CD4-positive, alpha-beta T cell treated with Interleukin-12 subunit alpha and Interleukin-12 subunit beta, for 1 hour (primary cell): ENCODE results near the gene TRPM1.

Source experiments
- DNase-seq: peaks from one replicate; pipeline ENCODE4 v3.0.0-alpha.2; 2020

TRPM1 gene

DNA sequence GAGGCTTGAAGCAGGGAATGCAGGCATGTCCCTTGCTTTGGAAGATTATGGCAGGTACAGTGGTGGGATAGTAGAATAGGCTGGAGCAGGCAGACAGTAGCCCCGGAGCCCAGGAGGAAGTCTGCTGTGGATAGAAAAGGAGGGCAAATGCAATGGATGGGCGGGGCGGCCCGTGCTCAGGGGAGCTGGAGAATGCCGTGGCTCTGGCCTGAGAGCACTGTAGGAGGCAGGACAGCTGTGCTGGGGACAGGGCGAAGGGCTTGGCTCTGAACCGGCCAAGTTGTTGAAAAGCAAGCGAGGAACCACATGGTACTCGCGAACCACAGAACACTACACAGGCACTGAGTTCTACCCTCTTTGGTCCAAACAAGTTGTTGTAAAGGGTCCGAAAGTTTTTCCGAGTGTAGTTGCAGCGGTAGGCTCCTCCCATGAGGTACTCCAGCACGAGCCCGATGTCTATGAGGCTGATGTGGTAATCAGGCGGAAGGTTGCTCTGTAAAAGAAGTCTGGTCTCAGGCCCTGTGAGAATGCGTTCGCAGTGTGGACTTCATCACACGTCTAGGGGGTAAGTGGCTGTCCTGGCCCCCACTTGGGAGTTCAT lies 54.7 kb downstream of the TRPM1 start:
- no peak for DNase-seq

DNA sequence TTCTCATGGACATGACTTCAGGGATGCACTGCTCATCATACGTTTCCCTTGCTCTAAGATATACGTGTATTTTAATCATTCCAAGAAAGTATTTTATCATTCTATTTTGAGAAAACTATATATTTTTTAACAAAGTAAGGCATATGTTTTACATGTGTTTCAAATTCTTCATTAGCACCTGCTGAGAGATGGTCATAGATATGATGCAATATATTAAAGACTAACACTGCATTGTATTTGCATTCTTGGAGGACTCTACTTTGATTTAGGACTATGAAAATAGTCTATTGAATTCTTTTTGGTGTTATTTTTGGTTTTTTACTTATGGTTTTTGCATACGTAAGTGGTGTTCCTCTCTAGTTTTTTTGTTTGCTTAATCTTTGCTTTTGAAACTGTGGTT lies 55.9 kb downstream of the TRPM1 start:
- DNase-seq, result no peak

DNA sequence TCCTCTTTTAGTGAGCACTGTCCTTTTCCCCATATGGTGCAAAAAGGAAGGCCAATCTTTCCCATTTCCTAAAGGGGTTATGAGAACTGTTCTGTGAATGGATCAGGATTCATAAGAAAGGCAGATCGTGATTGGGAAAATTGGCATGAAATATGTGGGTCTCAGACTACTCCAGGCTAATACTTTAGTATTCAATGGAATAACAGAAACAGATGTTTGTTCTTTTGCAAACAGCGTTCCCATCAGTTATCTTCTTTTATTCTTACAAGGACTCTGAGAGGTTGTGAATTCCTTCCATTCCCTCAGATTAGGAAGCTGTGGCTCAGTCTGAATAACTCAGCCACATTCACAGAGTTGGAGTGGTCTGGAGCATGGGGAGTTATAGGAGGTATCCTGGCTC lies 58.8 kb downstream of the TRPM1 start:
- DNase-seq, result no peak

DNA sequence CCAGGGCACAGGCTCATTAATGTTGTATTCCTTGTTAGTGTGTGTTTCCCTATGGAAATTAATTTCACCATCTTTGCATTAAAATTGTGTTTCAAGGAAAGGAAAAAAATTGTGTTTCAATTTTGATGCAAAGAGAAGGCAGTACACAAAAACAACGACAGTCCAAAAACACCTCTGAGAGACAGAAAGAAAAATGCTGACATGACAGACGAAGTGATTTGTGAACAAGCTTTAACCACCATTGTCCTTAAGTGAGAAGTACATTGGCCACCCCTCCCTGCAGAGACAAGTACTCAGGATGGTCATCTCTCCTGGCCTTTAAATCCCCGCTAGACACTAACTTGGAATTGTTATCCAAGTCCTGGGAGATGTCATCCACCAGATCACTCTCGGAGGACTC lies 59.9 kb downstream of the TRPM1 start:
- no peak for DNase-seq

DNA sequence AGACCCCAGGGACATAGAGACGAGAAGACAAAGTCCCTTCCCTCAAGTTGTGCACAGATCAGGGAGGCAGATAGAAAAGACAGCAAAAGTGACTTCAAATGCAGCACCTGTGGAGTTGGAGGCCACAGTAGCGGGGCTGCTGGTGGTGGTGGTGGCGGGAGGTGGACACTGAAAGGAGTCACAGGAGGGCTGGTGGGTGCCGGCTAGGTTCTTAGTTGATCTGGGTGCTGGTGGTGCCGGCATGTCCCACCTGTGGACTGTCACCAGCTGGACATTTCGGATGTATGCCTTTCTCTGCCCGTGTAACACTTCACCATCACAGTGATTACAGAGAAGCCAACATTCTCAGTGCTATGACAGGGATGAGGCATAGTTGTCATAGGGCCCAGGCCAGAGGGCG lies 60.9 kb downstream of the TRPM1 start:
- DNase-seq, result no peak

DNA sequence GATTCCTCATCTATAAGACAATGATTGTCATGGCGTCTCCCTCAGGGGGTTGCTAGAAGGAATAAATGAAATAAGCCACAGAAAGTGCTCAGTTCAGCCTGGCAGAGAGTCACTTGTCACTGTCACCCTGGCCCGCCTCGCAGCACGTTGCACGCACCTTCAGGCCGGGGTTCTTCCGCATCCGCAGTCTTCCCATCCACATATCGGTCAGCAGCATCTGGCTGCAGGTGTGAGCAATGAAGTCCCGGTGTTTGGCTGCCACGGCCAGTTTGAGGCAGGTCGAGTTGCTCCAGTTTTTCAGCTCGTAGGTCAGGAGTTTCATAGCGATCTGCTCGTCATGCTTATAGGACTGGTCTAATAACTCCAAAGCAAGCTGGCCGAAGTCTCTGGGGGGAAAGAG lies 61.6 kb downstream of the TRPM1 start:
- DNase-seq, result no peak

DNA sequence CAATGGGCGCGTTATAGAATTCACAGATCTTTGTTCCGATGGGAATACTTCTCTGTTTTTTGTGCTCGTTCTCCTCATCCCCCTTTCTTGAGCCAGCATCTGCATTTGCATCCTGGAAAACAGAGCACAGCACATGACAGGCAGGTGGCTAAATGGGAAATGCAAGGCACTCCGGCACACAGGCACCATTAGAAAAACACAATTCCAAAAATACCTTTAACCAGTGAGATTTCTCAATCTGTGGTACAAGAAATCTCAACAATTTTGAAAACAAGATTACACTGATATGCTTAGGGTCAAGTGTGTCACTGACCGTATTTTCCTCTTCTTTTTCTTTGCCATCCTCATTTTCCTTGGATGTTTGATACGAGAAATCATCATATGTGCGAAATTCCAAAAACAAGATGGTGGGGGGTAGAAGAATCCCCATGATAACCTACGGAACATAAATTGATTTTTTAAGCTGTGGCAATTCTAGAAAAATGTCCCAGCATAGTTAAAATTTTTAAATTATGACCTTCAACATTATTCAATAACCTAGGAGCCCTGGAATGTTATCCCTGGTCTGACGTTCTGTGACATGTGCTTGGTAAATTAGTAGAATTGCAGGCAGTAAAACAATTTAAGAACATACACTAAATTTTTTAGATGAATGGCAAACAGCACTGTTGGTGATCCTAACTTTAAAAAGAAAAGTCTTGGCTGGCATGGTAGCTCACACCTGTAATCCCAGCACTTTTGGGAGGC lies 63.6 kb downstream of the TRPM1 start:
- no peak for DNase-seq

DNA sequence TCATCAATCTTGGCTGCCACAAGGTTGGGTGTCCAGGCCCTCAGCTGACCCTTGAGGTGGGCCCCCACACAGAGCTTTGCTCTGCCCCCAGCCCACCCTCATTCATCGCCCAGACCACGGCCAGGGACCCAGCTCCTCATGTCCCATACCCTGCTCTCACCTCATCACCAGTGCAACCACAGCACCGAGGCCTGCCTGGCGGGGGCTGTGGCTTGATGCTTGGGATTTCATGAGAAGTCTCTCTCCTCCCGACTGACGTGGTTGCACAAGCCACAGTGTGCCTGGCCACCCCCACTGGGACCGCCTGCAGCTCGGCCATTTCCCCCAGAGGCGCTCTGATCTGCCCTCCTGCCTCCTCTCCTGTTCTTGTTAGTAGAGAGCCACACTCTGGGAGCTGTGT lies 64.7 kb downstream of the TRPM1 start:
- no peak for DNase-seq

DNA sequence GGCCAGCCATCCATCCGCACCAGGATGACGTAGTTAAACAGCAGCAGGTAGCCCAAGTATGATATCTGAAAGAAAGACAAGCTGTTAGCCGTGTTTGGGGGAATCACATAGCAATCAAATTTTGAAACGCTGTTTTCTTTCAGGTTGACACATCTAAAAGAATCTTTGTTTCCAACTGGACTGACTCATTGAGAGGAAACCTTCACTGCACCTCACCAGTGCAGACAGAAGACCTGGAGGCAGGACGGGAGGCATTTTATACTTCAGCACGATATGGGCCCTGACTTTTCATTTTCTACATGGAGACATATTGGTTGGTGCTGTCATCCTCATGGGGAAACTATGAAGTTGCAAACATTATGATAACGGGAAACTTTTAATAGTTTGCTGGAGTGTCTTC lies 65.9 kb downstream of the TRPM1 start:
- no peak for DNase-seq

DNA sequence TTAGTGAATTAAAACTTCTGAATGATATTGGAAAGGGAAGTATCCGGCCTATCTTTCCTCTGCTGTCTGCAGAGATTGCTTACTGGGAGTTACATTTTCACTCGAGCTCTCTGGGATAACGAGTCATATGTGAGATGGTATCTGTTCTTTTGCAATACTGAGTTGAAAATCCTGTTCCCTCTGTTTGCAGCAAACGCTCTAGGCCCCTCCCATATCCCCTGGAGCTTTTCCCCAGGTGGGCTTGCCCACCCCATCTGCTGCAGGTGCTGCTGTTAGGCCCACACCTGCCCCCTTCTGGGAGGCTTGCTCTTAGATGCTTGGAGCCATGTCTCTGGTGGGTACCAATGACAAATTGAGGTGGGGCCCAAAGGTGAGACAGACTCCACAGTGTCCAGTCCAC lies 67.4 kb downstream of the TRPM1 start:
- no peak for DNase-seq

DNA sequence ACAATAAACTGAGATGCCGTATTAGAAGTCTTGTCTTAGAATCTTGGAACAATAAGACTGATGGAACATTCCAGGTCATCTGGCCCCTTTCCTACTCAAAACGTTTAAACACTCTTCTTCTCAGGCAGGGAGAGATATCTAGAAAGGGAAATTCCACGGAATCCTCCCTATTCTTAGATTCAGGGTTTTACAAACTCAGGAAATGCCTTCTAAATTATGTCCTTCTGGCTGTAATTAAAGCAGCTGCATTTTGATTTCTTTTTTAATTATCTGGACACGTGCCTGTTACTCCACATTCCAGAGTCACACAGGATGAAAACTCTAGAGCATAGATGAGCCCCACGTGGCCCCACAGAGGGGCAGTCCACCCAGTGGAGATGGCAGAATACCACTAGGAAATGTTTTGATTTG lies 68.6 kb downstream of the TRPM1 start:
- no peak for DNase-seq

DNA sequence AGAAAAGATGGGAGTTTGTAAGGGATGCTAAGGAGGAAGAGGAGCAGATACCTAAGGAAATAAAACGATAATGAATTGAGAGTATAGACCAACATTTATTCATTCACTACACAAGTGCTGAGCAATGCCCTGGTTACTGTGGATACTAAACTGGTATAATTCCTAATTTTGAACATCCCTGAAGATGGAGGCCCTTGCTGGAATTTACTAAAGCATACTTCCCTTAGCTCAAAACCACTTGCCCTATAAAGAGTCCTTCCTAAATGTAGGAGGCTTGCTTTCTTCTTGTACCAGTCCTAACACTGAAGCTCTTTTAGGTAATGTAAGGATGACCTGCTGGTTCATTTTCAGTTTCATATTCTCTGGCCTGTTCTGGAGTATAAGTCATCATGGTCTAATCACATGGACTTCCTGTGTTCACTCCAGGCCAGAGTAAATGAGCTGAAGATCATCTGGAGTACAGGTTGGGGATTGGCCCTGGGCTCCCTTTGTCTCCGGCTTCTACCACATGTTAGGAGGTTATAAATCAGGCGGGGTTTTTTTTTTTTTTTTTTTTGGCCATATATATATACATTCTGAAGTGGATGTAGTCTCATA lies 70.0 kb downstream of the TRPM1 start:
- no peak for DNase-seq

DNA sequence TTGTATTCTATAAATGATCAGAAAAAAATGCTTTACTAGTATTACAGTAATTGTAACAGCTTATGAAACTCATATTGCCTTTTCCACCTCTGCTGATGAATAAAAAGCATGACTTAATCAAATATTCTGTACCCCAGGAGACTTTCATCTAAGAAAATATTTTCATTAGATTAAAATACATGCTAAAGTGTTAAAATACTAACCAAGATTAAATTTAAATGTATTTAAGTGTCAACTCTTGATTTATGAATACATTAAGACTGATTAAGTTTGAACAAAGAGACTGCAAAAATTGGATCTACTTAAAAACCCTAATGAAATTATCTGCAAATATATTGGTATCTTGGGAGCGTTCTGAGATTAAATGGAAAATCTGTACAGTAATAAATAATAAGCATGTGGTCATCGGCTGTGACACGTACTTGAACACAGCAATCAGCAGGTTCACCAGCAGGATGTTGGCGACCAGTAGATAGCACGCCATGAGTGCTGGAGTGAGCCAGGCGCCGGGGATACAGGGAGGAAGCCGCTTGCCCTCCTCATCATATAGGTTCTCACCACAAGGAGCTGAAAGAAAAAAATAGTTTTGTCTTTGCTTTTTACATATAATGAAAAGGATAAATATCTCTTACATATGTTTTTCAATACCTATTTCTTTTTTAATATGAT lies 73.5 kb downstream of the TRPM1 start:
- no peak for DNase-seq

DNA sequence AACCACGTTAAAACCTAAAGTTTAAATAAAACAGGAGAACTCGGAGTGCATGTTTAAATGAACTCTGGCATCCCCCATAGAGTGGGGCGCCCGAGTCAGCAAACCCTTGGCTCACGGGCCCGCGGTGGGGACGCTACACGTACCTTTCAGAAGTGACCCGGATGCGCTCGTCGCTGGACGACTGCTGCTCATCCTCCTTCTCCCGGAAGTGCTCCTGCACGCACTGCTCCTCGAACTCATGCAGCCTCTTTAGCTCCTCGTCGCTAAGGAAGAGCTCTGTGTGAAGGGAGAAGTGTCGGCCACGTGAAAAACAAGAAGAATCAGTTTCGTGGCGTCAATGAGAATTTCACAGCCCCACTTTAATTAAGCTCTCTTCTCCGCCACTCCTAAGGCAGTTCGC lies 75.5 kb downstream of the TRPM1 start:
- no peak for DNase-seq

DNA sequence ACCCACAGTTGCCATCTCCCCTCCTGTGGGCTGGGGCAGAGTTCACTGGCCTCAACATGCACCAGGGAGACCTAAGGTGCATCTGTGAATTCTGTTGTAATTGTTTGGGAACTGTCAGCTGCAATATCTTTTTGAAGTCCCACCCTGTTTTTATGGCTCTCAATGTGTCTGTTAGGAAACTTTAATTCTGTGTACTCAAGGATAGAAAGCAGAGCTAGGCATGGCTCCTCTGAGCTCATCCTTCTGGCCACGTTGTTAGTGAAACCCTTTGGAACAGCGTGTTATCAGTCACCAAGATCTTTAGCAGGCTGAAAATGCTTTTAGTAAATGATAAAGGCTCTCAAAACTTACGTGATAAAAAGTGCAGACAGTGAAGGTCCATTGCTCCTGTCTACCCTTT lies 76.5 kb downstream of the TRPM1 start:
- DNase-seq, result no peak

DNA sequence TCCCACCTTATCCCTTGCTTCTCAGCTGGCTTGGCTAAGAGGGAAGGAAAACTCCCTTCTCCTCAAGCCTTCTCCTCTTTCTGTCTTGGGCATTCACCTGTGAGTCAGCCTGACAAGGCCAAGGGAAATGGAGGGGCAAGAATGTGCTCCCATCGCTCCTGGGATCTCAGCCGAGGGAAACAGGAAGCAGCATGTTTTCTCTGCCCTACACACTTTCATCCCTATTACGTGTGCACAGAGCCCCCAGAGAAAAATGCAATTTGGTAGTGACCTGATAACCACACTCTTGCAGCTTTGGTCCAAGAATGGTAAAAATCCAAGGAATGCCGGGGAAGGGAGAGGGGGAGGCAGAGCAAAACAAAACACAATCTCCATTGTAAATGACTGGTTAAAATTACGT lies 77.2 kb downstream of the TRPM1 start:
- DNase-seq, result no peak

DNA sequence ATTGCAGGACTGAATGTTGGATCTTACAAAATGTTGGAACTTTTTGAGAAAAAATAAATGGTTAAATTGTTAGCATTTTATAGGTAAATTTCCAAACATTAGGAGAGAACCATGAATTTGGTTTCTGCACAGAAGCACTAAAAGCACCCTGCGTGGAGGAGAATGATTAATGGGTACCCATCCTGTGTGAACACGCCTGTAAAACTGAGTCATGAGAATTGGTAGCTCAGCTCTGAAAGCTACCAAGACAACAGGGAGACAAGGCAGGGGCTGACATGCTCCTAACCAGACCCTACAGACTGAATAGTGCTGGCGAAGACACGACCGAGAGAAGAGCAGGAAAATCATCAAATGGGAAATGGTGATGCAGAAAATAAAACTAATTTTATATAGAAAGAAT lies 77.7 kb downstream of the TRPM1 start:
- no peak for DNase-seq

DNA sequence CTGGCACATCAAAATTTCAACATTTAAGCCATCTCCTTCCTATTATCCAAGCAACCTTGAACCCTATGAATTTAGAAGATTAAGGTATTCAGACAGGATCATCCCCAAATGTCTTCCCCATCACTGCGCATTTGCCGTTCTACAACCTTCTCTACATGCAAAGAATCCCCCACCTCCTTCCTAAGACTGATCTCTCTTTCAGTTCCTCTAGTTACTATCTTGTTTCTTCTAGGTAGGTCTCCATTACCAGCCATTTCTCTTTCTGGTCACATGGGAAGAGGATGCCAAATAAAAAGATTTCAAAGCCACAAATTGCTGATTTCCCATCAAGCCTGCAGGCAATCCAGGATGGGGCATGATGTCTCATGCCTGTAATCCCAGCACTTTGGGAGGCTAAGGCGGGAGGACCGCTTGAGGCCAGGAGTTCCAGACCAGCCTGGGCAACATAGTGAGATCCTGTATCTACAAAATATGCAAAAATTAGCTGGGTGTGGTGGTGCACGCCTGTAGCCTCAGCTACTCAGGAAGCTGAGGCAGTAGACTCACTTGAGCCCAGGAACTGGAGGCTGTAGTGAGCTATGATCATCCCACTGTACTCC lies 80.4 kb downstream of the TRPM1 start:
- no peak for DNase-seq

DNA sequence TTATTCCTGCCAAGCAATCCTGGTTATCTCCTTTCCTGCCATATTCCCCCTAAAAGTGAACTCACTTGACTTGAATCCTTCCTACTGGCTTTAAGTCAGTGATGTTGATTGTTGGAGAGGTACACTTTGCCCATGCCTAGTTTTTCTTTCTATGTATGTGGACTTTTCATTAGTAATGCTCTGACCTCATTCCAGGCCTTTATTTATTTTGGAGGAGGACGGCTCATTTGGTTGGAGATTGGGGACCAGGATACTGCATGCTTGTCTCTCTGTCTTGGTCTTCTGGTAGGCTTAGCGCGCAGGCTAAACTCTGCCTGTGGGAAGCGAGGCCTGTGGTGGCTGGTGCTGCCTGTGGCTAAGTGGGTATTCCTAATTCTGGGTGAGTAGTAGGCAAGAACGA lies 81.0 kb downstream of the TRPM1 start:
- DNase-seq, result no peak

DNA sequence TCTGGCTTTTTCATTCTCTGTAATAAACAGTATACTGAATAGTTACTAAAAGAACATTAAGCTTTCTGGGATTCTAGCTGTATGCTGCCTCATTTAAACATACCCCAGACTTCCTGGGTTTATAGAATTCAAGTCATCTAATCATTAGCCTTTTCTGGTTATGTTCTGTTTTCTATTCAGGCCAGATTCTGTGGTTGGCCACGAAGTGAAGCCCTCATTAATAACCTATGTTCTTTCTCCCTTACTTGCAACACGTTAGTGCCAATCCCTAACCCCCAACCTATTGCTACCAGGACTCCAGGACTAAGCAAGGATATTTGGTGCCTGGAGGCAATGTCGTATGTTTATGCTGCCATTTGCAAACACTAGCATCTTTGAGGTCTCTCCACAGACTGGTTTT lies 81.5 kb downstream of the TRPM1 start:
- DNase-seq, result no peak

DNA sequence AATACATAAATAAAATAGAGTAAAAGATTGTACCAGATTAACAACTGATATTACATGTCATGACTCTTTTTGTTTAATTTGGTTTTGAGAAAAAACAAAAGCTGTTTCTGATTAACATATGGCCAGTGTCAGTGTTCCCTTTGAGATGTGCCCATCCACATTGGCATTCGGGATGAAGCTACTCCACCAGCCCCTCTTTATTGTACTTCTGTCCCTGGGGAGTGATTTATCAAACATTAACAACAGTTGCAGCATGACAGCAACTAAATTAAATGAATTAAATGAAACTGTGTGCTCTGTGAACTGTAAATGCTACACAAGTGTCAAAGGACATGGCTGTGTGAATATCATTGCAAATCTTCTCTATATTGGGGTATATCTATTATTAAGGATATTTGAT lies 84.2 kb downstream of the TRPM1 start:
- no peak for DNase-seq

DNA sequence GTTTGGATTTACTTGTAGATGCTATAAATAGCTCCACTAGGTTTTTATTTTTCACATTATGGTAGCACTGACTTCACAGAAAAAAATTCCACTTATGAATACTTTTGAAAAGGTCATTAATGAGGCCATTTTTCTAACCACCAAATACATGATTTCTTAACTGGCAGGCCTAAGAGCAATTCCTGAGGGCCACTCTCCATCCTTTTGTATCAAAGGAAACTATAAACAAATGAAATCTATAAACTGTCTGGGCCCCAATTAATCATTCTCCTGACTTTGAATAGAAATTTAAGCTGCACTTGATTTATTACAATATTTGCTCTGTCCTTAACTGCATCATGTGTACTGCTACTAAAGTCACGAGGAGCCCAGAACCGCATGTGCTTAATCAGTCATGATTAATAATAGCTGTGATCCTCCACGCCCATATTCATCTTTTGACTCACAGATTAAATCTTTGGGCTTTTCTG lies 85.0 kb downstream of the TRPM1 start:
- DNase-seq, result no peak

DNA sequence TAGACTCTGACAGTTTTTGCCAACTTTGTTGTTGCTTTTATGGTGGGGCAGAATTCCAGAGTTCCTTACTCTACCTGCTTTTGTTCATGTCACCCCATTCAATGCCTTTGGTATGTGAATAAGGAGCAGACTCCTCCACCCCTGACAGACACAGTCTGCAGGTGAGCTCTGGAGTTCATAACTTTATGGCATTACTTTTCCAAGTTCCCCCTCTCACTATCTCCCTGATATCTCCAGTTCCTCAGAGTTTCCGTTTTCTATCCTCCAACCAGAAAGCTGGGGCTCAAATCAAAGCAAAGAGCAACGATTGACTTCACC lies 87.0 kb downstream of the TRPM1 start:
- no peak for DNase-seq
